ENCODE measurements around the gene CLEC11A.

DNA sequence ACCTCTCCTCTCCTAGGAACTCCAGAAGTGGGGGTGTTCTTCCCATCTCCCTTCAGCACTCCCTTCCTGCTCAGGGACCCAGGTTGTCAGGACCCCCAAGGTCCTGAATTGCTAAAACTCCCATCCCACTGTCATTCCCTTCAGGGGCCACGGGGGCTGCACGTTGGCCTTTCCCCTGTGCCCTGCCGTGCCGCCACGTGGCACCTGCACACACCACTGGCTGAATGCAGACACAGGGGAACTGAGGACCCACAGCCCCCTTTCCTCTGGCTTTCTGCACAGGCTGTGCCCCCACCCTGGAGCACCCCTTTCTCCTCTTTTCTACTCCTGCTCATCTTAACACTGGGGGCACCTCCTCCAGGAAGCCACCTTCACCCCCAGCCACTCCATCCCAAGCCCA is 12.6 kb upstream of the CLEC11A start:
- TF ChIP-seq EZH2phosphoT487 (IDR thresholded peaks at IDR 0.05; ENCODE audit: insufficient read depth, low read depth) = no peak
- no peak for TF ChIP-seq EZH2 (IDR thresholded peaks at IDR 0.05; ENCODE audit: insufficient read depth, poor library complexity, severe bottlenecking)

Data from GM23248 (cell line).